Measurements from ENCODE around the gene FAT1.
A peak's percentile ranks its signal among the peaks of the same experiment; 100 is the strongest.

The FAT1 gene

DNA sequence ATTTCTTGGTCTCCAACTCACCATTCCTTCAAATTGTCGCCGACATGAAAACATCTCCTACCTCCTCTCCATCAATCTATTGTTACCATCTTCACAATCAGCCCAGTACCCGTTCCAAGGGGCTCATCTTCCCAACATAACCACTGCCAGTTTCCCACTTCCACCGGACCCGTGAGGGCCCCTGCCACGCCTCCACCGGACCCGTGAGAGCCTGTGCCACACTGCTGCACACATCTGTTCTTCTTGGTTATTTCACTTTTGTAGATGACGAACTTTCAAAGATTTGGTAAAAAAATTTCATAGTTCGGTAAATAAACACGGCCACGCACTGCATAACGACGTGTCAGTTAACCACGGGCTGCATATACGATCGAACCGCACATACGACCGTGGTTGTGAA, 65.0 kb downstream of the FAT1 start:
- no peak for DNase-seq (ENCODE audit: low spot score)

DNA sequence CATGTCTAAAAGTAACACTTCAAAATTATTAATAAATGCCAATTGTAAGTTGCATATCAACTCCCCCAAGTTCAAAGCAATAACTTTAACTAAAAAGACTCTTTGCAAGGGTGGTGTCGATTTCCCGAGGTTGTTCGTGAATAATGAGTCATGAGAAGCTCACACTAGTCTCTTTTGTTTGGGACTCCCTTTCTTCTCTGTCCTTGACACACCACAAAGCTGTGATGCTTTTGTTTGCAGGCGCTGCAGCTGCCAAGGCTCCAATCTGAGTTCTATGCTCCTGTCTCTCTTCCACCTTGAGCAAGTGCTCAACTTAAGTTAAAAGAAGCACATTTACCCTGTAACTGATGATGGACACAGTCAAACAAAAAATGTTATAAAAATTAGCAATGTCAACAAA, 65.9 kb downstream of the FAT1 start:
- DNase-seq (ENCODE audit: low spot score) = no peak

DNA sequence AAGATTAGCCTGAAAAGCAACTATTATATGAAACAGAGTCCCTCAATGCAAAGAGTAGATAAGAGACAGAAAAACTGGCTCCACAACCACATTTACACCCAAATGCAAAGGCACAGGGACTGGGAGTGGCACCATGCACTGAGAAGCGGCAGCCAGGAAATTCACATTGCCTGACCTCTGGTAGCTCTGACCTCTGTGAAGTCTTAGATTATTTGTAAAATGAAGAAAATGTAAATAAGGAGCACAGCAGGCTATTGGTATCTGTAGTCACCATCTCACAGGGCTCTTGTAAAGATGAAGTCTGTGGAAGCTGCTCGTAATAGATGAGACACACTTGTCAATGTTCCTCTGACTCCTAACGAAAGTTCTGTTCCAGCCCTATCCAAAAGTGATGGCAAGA, 69.7 kb downstream of the FAT1 start:
- DNase-seq (ENCODE audit: low spot score) = no peak

DNA sequence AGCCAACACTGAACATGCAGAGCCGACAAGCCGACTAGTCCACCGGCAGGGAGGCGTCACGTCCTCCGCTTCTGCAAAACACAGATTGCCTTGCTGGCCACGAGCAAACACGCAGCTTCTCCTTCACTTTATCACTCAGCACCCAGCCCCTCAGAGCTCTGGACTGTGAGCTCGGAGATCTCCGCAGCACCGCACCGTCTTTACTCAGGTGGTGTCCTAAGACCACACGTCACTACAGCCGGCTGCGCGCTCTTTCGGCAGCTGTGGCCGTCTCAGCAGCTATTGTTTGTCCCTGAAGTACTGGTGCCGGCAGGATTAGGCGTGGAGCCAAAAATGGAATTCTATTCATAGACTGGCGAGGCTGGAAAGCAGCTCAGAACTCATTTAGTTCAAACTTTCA, 72.0 kb downstream of the FAT1 start:
- peak; percentile 74 for DNase-seq (ENCODE audit: low spot score)

DNA sequence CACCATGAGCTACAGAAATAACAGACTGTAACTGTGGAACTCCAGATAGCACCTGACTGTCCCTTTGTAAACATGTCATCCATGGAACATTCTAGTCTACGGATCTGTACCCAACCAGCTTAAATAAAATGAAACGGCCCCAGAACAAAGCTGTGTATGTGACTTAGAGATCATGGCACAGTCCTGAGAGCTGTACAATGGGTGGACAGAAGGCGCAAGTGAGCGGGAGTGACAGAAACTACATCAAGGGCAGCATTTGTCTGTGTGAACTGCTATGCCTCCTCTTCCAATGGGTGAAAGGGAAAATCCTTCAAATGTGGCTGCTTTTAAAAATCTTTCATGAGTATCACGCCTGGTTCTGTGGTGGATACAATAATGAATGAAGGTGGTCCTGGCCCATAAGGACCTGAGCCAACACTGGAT, 72.5 kb downstream of the FAT1 start:
- no peak for DNase-seq (ENCODE audit: low spot score)

DNA sequence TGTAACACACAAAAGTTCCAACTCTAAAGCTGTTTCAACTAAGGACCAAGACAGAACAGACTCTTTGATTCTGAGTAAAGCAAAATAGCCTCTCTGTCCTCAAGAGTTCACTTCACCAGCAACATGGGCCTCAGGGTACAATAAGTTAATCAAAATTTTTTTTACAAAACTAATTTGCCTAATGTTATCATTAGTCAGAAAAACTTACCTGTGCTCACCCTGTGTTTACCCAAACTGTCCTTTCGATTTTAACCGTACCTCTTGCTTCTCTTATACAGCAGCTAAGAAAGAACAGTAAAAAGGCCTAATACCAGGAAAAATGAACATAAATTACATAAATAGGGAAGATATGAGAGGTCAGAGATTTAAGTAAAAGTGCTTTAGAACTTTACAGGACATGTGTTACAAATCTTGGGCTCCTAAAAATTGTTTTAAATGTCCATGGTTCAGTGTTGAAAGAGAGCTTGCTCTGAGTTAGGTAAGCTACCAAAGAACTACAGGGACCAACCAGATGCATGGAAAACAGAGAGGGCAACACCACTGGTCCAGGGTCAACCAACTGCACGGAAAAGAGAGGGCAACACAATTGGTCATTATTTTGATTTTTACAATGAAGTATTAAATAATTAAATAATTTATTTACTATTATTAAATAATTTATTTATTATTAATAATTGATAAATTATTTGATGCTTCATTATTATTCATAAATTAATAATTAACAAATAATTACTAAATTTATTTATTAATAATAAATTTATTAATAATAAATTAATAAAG, 73.1 kb downstream of the FAT1 start:
- DNase-seq (ENCODE audit: low spot score) = no peak

DNA sequence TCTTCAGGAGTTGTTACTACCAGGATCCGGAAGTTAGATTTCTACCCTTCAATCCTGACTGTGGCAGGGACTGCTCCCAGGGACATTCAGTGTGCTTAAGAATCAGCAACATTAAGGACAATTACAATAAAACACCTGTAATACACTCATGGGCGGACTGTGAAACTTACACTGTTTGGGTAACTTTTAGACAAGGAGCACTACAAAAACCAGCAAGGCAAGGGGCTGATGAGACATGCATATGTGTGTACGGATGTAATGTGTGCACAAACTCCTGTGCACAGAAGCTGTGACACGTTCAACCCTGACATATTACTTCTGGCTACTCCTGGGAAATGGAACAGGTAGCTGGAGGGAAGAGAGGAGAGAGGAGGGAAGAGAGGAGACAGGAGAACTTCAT, 75.8 kb downstream of the FAT1 start:
- no peak for DNase-seq (ENCODE audit: low spot score)

DNA sequence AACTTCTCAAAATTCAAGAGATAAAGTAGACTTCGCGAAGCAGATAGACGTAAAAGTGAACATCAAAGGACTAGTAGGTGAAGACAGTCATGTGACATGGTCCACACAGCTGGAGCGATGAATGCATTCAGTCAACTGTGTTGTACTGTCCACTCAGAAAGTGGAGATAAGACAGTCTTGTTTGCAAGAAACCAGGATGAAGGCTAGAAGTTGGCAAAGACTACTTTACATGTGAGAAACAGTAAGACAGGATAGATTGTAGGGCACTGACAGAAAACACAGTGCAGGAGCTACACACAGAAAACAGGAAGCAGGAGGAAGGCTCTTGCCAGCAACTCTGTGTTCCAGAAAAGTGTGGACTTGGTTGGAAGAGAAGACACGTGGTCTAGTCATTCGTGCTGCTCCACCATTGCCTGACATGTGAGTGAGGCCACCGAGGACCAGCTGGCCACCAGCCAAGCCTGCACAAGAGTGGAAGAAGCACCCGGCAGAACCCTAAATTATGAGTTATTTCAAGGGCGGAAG, 78.9 kb downstream of the FAT1 start:
- no peak for DNase-seq (ENCODE audit: low spot score)

DNA sequence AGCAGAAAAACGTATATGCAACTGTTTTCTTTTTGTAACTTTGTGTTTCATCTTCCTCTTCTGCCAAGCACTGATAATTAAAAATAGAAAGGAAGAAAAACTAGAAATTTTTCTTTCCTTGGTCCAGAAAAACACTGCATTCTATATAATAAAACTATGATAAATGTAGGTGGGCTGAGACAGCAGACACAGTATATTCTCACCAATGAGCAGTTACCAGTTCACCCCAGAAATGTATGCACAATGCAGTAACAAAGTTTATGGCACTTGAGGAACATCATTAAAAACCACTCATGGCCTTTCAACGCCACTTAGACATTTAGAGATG, 79.4 kb downstream of the FAT1 start:
- no peak for DNase-seq (ENCODE audit: low spot score)

DNA sequence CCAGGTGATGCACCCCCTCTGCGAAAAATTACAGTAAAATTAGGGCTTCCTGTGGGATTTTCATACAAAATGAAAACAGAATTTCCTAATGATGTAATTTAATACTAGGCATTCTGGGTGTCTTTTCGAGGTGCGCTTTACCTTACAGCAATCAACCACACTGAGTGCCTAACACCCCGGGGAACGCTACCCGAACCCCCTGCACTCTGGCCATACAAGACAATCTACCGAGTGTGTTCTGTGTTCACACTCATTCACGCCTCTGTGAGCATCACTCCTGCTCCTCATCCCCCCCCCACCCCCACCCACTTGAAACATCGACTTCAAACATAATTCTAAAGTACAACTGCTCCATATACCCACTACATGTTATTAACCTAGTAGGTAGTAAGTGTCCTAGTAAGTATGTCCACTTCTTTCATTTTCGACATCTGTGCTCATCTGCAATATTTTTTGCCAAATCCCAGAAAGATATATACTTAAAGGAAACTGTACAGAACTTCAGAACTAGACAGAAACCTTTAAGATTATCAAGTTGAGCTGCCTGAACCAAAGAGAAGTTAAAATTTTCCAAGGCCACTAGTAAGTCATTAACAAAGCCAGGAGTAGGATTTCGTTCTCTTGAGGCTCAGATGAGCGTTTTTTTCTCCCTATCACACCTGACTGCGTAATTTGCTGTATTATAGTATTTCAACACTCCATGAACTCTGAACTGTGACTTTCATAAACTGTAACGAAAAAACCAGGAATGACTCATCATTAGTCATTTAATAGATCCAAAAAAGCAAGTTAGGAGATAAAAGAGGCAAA, 80.0 kb downstream of the FAT1 start:
- DNase-seq (ENCODE audit: low spot score) = no peak

DNA sequence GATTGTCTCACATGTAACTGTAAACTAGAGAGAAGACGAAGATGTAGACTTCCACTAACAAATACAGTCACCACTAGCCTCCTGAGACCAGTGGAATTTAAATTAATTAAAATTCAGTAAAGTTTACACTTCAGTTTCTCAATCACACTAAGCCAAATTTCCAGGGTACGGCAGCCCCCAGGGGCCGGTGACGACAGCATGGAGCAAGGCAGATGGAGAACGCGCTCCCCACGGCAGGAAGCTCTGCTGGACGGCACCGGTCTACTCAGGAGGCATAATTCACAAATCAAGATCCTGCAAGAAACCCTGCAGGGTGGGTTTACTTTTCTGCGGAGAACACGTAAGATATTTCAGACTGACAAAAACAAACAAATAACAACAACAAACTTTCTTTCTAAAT, 80.7 kb downstream of the FAT1 start:
- DNase-seq (ENCODE audit: low spot score) = no peak

DNA sequence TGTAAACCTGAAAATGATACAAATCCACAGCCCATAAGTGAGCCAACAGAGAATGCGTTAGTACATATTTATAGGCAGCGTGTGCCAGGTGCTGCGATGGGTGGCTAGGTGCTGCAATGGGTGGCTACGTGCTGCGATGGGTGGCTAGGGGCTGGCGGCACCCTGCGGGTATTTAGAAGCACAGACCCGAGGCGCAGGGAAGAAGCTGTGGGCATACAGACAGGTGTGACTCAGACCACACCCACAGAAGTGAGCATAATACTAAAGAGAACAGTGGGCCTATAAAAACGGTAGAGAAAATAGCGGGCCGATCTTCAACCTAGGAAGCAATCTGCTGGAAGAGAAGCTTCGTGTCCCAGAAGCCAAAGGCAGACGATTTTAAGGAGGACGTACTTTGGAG, 81.1 kb downstream of the FAT1 start:
- DNase-seq (ENCODE audit: low spot score) = no peak

DNA sequence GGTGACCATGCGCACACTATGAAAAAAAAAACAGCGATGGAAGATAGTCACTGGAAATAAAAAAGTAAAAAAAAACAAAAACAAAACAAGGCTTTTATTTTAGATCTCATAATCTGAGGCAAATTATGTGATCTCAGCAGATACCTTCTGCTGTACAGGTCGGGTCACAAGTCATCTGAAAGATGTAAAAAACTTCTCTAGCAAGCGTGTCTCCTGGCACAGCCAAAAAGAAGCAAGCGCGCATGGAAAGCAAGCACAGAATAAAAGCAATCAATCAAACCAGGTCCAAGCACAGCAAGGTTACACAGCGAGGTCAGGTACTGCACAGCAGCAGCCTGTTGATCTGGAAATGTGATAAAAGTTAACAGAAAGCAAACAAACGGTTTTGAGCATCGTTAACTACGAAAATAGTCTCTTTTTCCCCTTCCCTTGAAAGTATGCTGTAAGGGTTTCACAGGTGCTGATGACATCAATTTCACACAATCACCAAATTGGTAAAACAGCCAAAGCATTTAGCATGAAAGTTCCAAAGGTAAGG, 89.0 kb downstream of the FAT1 start:
- DNase-seq (ENCODE audit: low spot score) = no peak

DNA sequence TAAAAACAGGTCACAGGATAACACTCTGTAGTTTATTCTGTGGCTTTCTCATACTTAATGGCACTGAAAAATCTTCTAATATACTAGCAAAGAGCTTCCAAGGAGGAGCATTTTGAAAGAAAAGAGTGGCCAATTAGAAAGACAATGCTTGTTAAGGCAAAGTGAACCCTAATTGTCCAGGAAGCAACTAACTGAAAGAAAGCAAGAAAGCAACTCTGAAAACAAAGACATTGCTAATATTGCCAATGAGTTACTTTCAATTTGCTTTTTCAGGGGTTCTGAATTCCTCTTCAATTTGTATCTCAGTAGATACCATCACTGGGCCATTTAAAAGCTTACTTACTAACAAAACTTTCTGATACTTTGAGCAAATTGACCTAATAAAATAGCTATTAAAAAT, 89.8 kb downstream of the FAT1 start:
- no peak for DNase-seq (ENCODE audit: low spot score)

DNA sequence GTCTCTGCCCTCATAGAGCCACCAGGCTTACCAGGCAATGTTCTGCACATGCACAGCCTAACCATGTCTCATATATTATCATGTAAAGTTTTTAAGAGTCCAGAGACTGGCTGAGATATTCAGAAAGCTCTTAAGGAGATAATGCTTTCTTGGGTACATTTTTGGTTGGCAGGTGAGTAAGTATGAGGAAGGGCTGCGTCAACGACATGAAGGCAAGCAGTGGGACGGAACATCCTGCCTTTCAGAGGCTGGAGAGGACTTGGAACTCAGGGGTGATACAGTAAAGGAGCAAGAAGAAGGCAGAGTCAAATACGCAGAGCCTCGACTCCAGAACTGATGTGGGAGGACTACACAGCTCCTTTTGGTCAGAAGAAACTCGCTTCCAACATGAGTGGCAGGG, 93.5 kb downstream of the FAT1 start:
- DNase-seq (ENCODE audit: low spot score) = no peak

DNA sequence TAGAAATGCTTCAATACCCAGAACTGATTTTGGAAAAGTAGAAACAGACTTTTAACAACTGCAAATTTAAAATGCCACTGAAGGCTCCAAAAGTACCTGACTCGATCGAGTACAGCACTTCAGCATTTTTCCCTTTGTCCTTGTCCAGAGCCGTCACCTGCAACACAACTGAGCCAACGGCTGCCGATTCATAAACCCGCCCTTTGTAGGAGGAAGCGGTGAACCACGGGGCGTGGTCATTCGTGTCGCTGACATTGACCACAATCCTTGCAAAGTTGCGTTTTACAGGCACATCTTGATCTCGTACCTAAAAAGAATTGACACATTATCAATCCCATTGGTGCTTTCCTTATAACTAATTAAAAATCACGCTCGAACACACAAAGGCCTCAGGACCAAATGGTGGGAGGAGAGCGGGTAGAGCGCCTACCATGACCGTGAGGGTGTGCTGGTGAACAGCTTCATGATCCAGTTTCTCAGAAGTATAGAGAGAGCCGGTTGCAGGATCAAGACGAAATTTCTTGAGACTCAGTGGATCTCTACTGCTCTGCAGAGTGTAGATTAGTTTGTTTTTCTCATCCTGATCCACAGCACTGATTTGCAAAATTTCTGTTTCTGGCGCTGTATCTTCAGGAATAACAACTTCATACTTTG, 95.5 kb downstream of the FAT1 start:
- DNase-seq (ENCODE audit: low spot score) = no peak

DNA sequence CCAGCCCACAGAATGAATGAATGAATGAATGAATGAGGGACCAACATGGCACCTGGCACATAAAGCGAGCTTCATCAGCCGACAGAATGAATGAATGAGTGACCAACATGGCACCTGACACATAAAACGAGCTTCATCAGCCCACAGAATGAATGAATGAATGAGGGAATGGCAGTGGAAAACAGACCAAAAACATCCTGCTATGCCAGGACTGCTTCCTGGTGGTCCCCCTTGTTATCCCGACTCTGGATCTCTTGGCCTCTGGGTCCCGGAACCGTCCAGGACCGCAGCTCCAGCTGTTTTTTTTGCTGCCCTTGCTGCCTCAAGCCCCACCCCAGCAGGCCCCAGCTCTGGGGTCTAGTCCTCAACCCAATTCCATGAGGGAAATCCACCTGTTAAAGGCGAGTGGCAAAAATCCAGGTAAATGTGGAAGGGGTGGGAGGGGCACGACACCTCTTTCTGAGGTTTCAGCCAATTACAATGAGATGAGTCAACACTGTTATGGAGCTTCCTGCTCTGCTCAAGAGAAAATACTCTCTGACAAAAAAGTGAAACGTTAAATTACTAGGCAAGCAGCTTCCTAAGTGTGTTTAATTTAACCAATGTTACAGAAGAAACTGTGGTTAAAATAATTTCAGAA, 96.3 kb downstream of the FAT1 start:
- DNase-seq (ENCODE audit: low spot score) = no peak

DNA sequence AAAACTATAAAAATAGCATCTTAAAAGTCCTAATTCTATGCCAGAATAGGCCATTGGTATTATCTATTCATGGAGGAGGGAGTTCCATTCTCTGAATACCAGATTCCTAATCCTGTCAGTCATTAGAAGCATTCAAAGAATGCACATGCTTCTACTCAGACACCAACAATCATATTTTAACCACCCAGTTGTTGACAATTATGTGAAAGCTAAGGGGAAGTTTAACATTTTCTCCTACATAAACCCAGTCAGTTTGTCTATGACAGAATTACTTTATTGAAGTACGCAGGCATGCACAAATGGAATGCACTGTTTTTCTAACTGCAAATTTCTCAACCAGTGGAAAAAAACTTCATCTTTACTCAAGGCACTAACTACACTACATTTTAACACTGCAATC, 98.7 kb downstream of the FAT1 start:
- no peak for DNase-seq (ENCODE audit: low spot score)

DNA sequence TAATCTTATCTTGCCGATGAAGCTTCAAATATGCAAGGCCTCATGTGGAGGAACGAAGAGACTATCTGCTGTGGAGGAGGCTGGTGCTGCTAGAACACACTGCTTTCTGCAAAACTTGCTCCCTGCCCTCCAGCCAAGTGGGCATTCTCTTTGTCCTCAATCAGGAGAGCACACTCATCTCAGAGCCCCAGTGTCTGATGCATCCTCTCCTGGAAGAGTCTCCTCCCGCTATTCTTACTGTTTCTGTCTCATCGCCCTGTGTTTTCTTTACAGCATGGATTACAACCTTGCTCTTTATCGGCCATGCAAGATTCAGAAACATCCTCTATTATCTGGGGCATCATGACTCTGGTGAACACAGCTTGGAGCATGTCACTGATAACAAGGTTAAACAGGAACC, 100.1 kb downstream of the FAT1 start:
- DNase-seq (ENCODE audit: low spot score) = no peak

DNA sequence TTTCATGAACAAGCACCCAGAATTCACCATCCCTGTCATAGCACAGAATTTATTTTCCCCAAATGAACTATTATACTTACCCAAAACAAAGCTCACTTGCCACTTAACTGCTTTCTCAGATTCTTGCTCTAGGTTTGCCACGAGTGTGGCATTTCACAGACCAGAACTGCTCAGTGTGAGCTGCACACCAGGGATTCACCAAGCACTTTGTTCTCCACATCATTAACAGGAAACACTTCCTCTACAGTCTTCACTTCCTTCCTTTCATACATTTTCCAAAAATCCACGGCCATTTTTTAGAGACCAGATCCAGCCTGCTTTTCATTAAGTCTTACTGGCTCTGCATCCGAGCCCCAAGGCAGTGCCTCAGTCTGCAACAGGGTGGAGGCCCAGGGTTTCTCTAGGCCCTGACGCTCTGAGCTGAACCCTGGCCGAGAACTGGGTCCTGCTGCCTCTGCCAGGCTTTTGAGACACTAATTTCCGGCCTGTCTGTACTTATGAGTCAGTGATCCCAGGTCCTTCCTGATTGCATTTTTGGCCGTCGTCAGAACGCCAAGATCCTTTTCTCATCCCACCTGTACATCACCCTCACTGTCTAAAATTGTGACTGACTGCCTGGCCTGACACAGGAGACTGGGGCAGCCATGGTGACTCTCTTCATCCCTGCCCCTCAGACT, 100.7 kb downstream of the FAT1 start:
- no peak for DNase-seq (ENCODE audit: low spot score)

DNA sequence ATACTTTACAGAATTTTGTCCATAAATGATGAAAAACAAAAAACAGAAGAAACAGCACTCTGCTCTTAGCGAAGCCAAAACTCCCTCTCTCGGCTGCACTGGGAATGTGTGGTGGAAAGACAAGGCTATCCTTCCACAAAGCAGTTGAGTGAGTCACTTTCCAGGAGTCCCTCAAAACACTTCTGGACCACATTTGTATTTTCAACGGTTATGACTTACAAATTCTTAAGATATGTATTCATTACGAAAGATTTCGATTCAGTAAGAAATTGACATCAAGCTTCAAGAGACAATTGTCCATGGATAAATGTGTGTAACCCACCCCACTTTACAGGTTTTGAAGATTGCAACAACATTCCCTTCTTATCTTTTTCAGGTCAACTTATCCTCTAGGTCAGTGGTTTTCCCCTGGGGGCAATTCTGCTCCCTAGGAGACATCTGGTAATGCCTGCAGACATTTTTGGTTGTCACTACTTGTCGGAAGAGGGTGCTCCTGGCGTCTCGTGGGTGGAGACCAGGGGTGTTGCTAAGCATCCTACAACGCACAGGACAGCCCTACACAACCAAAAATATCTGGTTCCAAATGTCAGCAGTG, 101.6 kb downstream of the FAT1 start:
- no peak for DNase-seq (ENCODE audit: low spot score)
